Thyroid gland (tissue), 4 donors: Measurements from ENCODE around the gene PLD1. TPM values are rescaled to one million over a fixed set of nuclear protein-coding genes. Genes with fewer than 3 reads are reported as not detected.

Source experiments
- DNase-seq, 2 donors: peaks; one replicate each; pipeline ENCODE4 v3.0.0-alpha.2; 2019
- H3K27ac ChIP-seq, 3 donors: fragments of 200-600 bp; sonication (generic); 1 replicate in 2 of 3; 2 replicates in 1 of 3; pipeline ENCODE4 v1.5.1; 2016 to 2019; ENCODE audit warnings: mild to moderate bottlenecking in 1 of 3, moderate library complexity in 1 of 3
- H3K27me3 ChIP-seq: fragments of 200-600 bp; sonication (generic); one replicate; pipeline ENCODE4 v1.5.1; 2019
- H3K36me3 ChIP-seq, 2 donors: fragments of 200-600 bp; sonication (generic); one replicate each; pipeline ENCODE4 v1.5.1; 2016 to 2019
- H3K4me1 ChIP-seq, 2 donors: fragments of 200-600 bp; sonication (generic); one replicate each; pipeline ENCODE4 v1.5.1; 2017 to 2019
- H3K4me3 ChIP-seq, 3 donors: fragments of 200-600 bp; sonication (generic); replicated peaks in 1 of 3; 1 replicate in 2 of 3; 2 replicates in 1 of 3; pipeline ENCODE4 v1.5.1; 2016; ENCODE audit warnings: mild to moderate bottlenecking in 1 of 3
- H3K9me3 ChIP-seq: fragments of 200-600 bp; sonication (generic); one replicate; pipeline ENCODE4 v1.5.1; 2017
- CTCF ChIP-seq, 6 experiments: fragments of 200-600 bp in 3 of 6; fragments of 450-650 bp in 3 of 6; sonication (generic) in 3 of 6; IDR thresholded peaks; one replicate each; pipeline ENCODE4 v1.5.1; 2016 to 2019; ENCODE audit warnings: antibody characterized with exemption in 6 of 6, mild to moderate bottlenecking in 2 of 6, inconsistent platforms in 1 of 6, moderate library complexity in 1 of 6
- POLR2A ChIP-seq, 2 donors: fragments of 450-650 bp; IDR thresholded peaks; one replicate each; pipeline ENCODE4 v1.6.1; 2017; ENCODE audit warnings: antibody characterized with exemption in 2 of 2, mild to moderate bottlenecking in 2 of 2, moderate library complexity in 1 of 2
- WGBS, 2 donors: methylation state at CpG; one replicate each; pipeline ENCODE4 v1.1.5; 2017; 5-methylcytosine and 5-hydroxymethylcytosine counted together
- intact Hi-C: fragments of 100-400 bp; cut with DNase I; formaldehyde crosslinking; loops from one replicate; pipeline ENCODE4 v1.15.1; 2023
- total RNA-seq, 4 donors: library from RNA; depleted of rRNA; stranded (reverse); fragments of >200 nt; gene quantifications; one replicate each; pipeline ENCODE4 v1.2.3, GENCODE V29; 2016

The PLD1 gene
- total RNA-seq, 4 donors from 2014 or later, result 13.0 to 21.7 (median 19.8) TPM

- DNase-seq, result no peak
- TF ChIP-seq POLR2A (IDR thresholded peaks at IDR 0.05), result no peak
- peak in 4 of 6 experiments; percentile 34 to 68 (median 64) for TF ChIP-seq CTCF (IDR thresholded peaks at IDR 0.05)
- intact Hi-C loops, result loop anchor here (10.0 kb wide), 2 partner anchors 128 to 698 kb away; no protein-coding TSS in a partner anchor
- Histone ChIP-seq H3K4me1 (peaks cover 0 to 7% of the 10 kb centered on the region in 2 donors), H3K27me3 (no peaks in the 10 kb centered on the region), H3K27ac (peak overlapping the region in 1 of 3 donors; percentile 40), H3K4me3 (no peak overlapping the region), H3K9me3 (no peaks in the 10 kb centered on the region), H3K36me3 (no peaks in the 10 kb centered on the region)
- WGBS, 2 donors, result 48 to 59% methylated on average over 4 of the region's 4 CpGs
These were observed 163.7 kb downstream of the PLD1 start for GRCh38 chr3:171646357-171647133.

GRCh38 chr3:171644681-171645080 is 165.6 kb downstream of the PLD1 start:
- WGBS, 2 donors, result 59 to 68% methylated on average over 8 of the region's 8 CpGs
- Histone ChIP-seq H3K27me3 (no peaks in the 10 kb centered on the region), H3K4me3 (no peak overlapping the region), H3K36me3 (no peaks in the 10 kb centered on the region), H3K9me3 (no peaks in the 10 kb centered on the region), H3K27ac (peak overlapping the region in 1 of 3 donors; percentile 12), H3K4me1 (peaks cover 3 to 16% of the 10 kb centered on the region in 2 donors)
- TF ChIP-seq POLR2A (IDR thresholded peaks at IDR 0.05), result no peak
- TF ChIP-seq CTCF (IDR thresholded peaks at IDR 0.05), result no peak
- intact Hi-C loops, result loop anchor here (10.0 kb wide), 2 partner anchors 130 to 700 kb away; no protein-coding TSS in a partner anchor
- DNase-seq, result peak in 1 of 2 donors; percentile 19

GRCh38 chr3:171643681-171644080 is 166.6 kb downstream of the PLD1 start:
- Histone ChIP-seq H3K4me1 (peaks cover 3 to 16% of the 10 kb centered on the region in 2 donors), H3K4me3 (no peak overlapping the region), H3K27ac (no peak overlapping the region), H3K9me3 (no peaks in the 10 kb centered on the region), H3K27me3 (no peaks in the 10 kb centered on the region), H3K36me3 (no peaks in the 10 kb centered on the region)
- intact Hi-C loops, result loop anchor here (10.0 kb wide), 2 partner anchors 131 to 701 kb away; no protein-coding TSS in a partner anchor
- no peak for DNase-seq
- no peak for TF ChIP-seq CTCF (IDR thresholded peaks at IDR 0.05)
- TF ChIP-seq POLR2A (IDR thresholded peaks at IDR 0.05), result no peak
- WGBS, 2 donors, result 81 to 83% methylated on average over 4 of the region's 4 CpGs

- no peaks in the 10 kb centered on the region for H3K27me3 ChIP-seq
- no peaks in the 10 kb centered on the region for H3K9me3 ChIP-seq
- 55 to 67% methylated on average over 2 of the region's 2 CpGs for WGBS, 2 donors
- intact Hi-C loops, result loop anchor here (10.0 kb wide), 2 partner anchors 132 to 702 kb away; no protein-coding TSS in a partner anchor
- H3K27ac ChIP-seq, result no peak overlapping the region
- H3K4me3 ChIP-seq, result no peak overlapping the region
- no peaks in the 10 kb centered on the region for H3K36me3 ChIP-seq
- H3K4me1 ChIP-seq, result peaks cover 3 to 16% of the 10 kb centered on the region in 2 donors
- no peak for DNase-seq
- no peak for TF ChIP-seq CTCF (IDR thresholded peaks at IDR 0.05)
- TF ChIP-seq POLR2A (IDR thresholded peaks at IDR 0.05), result no peak
These were observed 167.2 kb downstream of the PLD1 start for GRCh38 chr3:171643033-171643432.
